Brain microvascular endothelial cell (primary cell): ENCODE results near the gene RAMP3.

Experiments used
- DNase-seq: peaks from one replicate; pipeline ENCODE4 v3.0.0-alpha.2; 2020
- H3K27ac ChIP-seq: fragments of 250-450 bp; sonication (Bioruptor Pico); 2 replicates; pipeline ENCODE4 v1.5.1; 2020; ENCODE audit warnings: mild to moderate bottlenecking, moderate library complexity
- H3K27me3 ChIP-seq: fragments of 250-450 bp; sonication (Bioruptor Pico); replicated peaks from 2 replicates; pipeline ENCODE4 v1.5.1; 2020; ENCODE audit warnings: mild to moderate bottlenecking
- H3K36me3 ChIP-seq: fragments of 250-450 bp; sonication (Bioruptor Pico); replicated peaks from 2 replicates; pipeline ENCODE4 v1.5.1; 2020; ENCODE audit warnings: mild to moderate bottlenecking
- H3K4me3 ChIP-seq: 2 replicates; pipeline ENCODE4 v1.5.1; 2011; ENCODE audit warnings: low read depth, mild to moderate bottlenecking, control low read depth, low read length, moderate library complexity
- CTCF ChIP-seq: IDR thresholded peaks from 2 replicates; pipeline ENCODE4 v1.5.1; 2011; ENCODE audit warnings: low read depth, mild to moderate bottlenecking, moderate library complexity, low read length, control low read depth, inconsistent platforms; ENCODE audit errors: missing control alignments
- in situ Hi-C: cut with HindIII; loops from 2 replicates; pipeline ENCODE4 v1.10.0; 2017; ENCODE audit warnings: low sequenced_read_pairs, low pct_ligation_motif_present

The RAMP3 gene

GRCh38 chr7:45133352-45133751 is 24.2 kb upstream of the RAMP3 start:
- no peak overlapping the region for H3K4me3 ChIP-seq
- no peak overlapping the region for H3K27ac ChIP-seq
- no peaks in the 10 kb centered on the region for H3K36me3 ChIP-seq
- in situ Hi-C loops, result no loop called here
- no peak for DNase-seq
- TF ChIP-seq CTCF, result no peak
- H3K27me3 ChIP-seq, result no peaks in the 10 kb centered on the region

GRCh38 chr7:45133877-45134276 is 23.7 kb upstream of the RAMP3 start:
- H3K27ac ChIP-seq, result no peak overlapping the region
- in situ Hi-C loops, result no loop called here
- TF ChIP-seq CTCF, result no peak
- DNase-seq, result no peak
- no peaks in the 10 kb centered on the region for H3K36me3 ChIP-seq
- no peak overlapping the region for H3K4me3 ChIP-seq
- no peaks in the 10 kb centered on the region for H3K27me3 ChIP-seq

GRCh38 chr7:45136106-45137060 is 21.2 kb upstream of the RAMP3 start:
- Histone ChIP-seq H3K4me3 (no peak overlapping the region), H3K27ac (no peak overlapping the region), H3K27me3 (no peaks in the 10 kb centered on the region), H3K36me3 (no peaks in the 10 kb centered on the region)
- in situ Hi-C loops, result no loop called here
- peak; percentile 44 for DNase-seq
- peak; percentile 87 for TF ChIP-seq CTCF

GRCh38 chr7:45138433-45139267 is 18.9 kb upstream of the RAMP3 start:
- H3K36me3 ChIP-seq, result no peaks in the 10 kb centered on the region
- no peaks in the 10 kb centered on the region for H3K27me3 ChIP-seq
- H3K27ac ChIP-seq, result no peak overlapping the region
- no peak overlapping the region for H3K4me3 ChIP-seq
- no peak for TF ChIP-seq CTCF
- DNase-seq, result no peak
- in situ Hi-C loops, result no loop called here

GRCh38 chr7:45140827-45141226 is 16.8 kb upstream of the RAMP3 start:
- in situ Hi-C loops, result no loop called here
- no peak for TF ChIP-seq CTCF
- DNase-seq, result no peak
- Histone ChIP-seq H3K27ac (no peak overlapping the region), H3K36me3 (no peaks in the 10 kb centered on the region), H3K4me3 (no peak overlapping the region), H3K27me3 (no peaks in the 10 kb centered on the region)
